Activated gamma-delta T cell treated with Interleukin-2 at 50 U/mL for 16 hours (primary cell): ENCODE measurements around the gene RASA2.
"Not testable (repeated sequence)": the region's sequence is repeated elsewhere in the genome, so short reads cannot be mapped to it uniquely, and the experiment has no call there.

Experiments used
- DNase-seq: peaks from one replicate; pipeline ENCODE4 v3.0.0-alpha.2; 2020

Gene RASA2

GRCh38 chr3:141457624-141458236, 29.1 kb upstream of the RASA2 start:
- DNase-seq, result no peak

- no peak for DNase-seq
Observed at GRCh38 chr3:141459008-141459407, 27.8 kb upstream of the RASA2 start.

GRCh38 chr3:141460097-141460704, 26.6 kb upstream of the RASA2 start:
- peak; percentile 87 for DNase-seq

GRCh38 chr3:141462176-141462859, 24.5 kb upstream of the RASA2 start:
- no peak for DNase-seq

- DNase-seq, result no peak
Observed at GRCh38 chr3:141465221-141465620, 21.6 kb upstream of the RASA2 start.

- no peak for DNase-seq
Observed at GRCh38 chr3:141466633-141467169, 20.1 kb upstream of the RASA2 start.

GRCh38 chr3:141469720-141470119, 17.1 kb upstream of the RASA2 start:
- no peak for DNase-seq

- DNase-seq, result no peak
Observed at GRCh38 chr3:141471160-141471559, 15.7 kb upstream of the RASA2 start.

- no peak for DNase-seq
Observed at GRCh38 chr3:141476033-141476432, 10.8 kb upstream of the RASA2 start.

GRCh38 chr3:141477224-141477623, 9.6 kb upstream of the RASA2 start:
- DNase-seq, result no peak

GRCh38 chr3:141478139-141478538, 8.7 kb upstream of the RASA2 start:
- DNase-seq, result no peak

GRCh38 chr3:141478840-141479239, 8.0 kb upstream of the RASA2 start:
- DNase-seq, result not testable (repeated sequence)

- DNase-seq, result no peak
Observed at GRCh38 chr3:141482245-141482922, 4.4 kb upstream of the RASA2 start.

- DNase-seq, result no peak
Observed at GRCh38 chr3:141484701-141485287, 2.0 kb upstream of the RASA2 start.

GRCh38 chr3:141485641-141486495, 959 bp upstream of the RASA2 start:
- DNase-seq, result no peak

- DNase-seq, result no peak
Observed at GRCh38 chr3:141486496-141486745, 406 bp upstream of the RASA2 start.

GRCh38 chr3:141487521-141488252, 860 bp downstream of the RASA2 start:
- DNase-seq, result peak; percentile 87

- no peak for DNase-seq
Observed at GRCh38 chr3:141489203-141489602, 2.4 kb downstream of the RASA2 start.

- DNase-seq, result no peak
Observed at GRCh38 chr3:141491081-141491480, 4.3 kb downstream of the RASA2 start.

- no peak for DNase-seq
Observed at GRCh38 chr3:141491929-141492328, 5.1 kb downstream of the RASA2 start.

GRCh38 chr3:141493184-141493583, 6.4 kb downstream of the RASA2 start:
- DNase-seq, result no peak

- not testable (repeated sequence) for DNase-seq
Observed at GRCh38 chr3:141497589-141497988, 10.8 kb downstream of the RASA2 start.
